Limb (tissue), 2 donors: ENCODE measurements around the gene SCO2.
"Not testable (repeated sequence)": the region's sequence is repeated elsewhere in the genome, so short reads cannot be mapped to it uniquely, and the experiment has no call there.

Source experiments
- DNase-seq, 2 donors: peaks; one replicate each; pipeline ENCODE4 v3.0.0-alpha.2; 2016; ENCODE audit errors: extremely low spot score in 2 of 2

SCO2 gene

GRCh38 chr22:50551160-50551752, 25.9 kb upstream of the SCO2 start:
- no peak for DNase-seq

GRCh38 chr22:50550395-50550794, 25.0 kb upstream of the SCO2 start:
- no peak for DNase-seq

GRCh38 chr22:50548921-50549790, 23.8 kb upstream of the SCO2 start:
- DNase-seq, result no peak

- DNase-seq, result no peak
Observed at GRCh38 chr22:50548040-50548920, 22.9 kb upstream of the SCO2 start.

GRCh38 chr22:50547263-50547985, 22.0 kb upstream of the SCO2 start:
- DNase-seq, result no peak

- DNase-seq, result no peak
Observed at GRCh38 chr22:50546326-50547262, 21.2 kb upstream of the SCO2 start.

- peak in 1 of 2 donors; percentile 23 for DNase-seq
Observed at GRCh38 chr22:50545522-50546325, 20.3 kb upstream of the SCO2 start, which contains the start of gene KLHDC7B. TSS of gene KLHDC7B (plus strand) at chr22:50545899. CDS start at chr22:50546244, 345 bp downstream.

- DNase-seq, result no peak
Observed at GRCh38 chr22:50544746-50545253, 19.4 kb upstream of the SCO2 start.

GRCh38 chr22:50544078-50544745, 18.8 kb upstream of the SCO2 start:
- peak in 1 of 2 donors; percentile 77 for DNase-seq

GRCh38 chr22:50542416-50542927, 17.1 kb upstream of the SCO2 start:
- DNase-seq, result no peak

- not testable (repeated sequence) for DNase-seq
Observed at GRCh38 chr22:50541667-50542026, 16.2 kb upstream of the SCO2 start.

GRCh38 chr22:50540381-50540780, 15.0 kb upstream of the SCO2 start:
- no peak for DNase-seq

- no peak for DNase-seq
Observed at GRCh38 chr22:50537765-50538164, 12.4 kb upstream of the SCO2 start.

GRCh38 chr22:50536226-50536625, 10.8 kb upstream of the SCO2 start:
- DNase-seq, result no peak

GRCh38 chr22:50535113-50535512, 9.7 kb upstream of the SCO2 start:
- no peak for DNase-seq

- DNase-seq, result not testable (repeated sequence)
Observed at GRCh38 chr22:50533856-50534711, 8.7 kb upstream of the SCO2 start.
